GM23338 (cell line): ENCODE results near the gene TMEM62. TPM values are rescaled to one million over a fixed set of nuclear protein-coding genes. Genes with fewer than 3 reads are reported as not detected.

Source experiments
- ATAC-seq: fragments of 200-7000 bp; cut with Tn5 transposase; 3 replicates; pipeline ENCODE4 v1.9.1; 2020
- DNase-seq: peaks from one replicate; pipeline ENCODE4 v3.0.0-alpha.2; 2015; ENCODE audit warnings: low spot score
- H2AFZ ChIP-seq: fragments of 200-600 bp; sonication (generic); 2 replicates; pipeline ENCODE4 v1.8.0; 2016; ENCODE audit warnings: antibody characterized with exemption, mild to moderate bottlenecking, moderate library complexity
- H3F3A ChIP-seq: fragments of 200-600 bp; sonication (generic); replicated peaks from 2 replicates; pipeline ENCODE4 v1.8.0; 2017; ENCODE audit warnings: antibody characterized with exemption, mixed run types, low read depth
- H3K27ac ChIP-seq: fragments of 200-600 bp; sonication (generic); 2 replicates; pipeline ENCODE4 v1.6.1; 2016; ENCODE audit warnings: low read depth
- H3K27me3 ChIP-seq: fragments of 200-600 bp; sonication (generic); 2 replicates; pipeline ENCODE4 v1.8.0; 2016; ENCODE audit warnings: mild to moderate bottlenecking, mixed run types, moderate library complexity; ENCODE audit not compliant: insufficient read depth
- H3K36me3 ChIP-seq: fragments of 200-600 bp; sonication (generic); 2 replicates; pipeline ENCODE4 v1.8.0; 2016; ENCODE audit warnings: mild to moderate bottlenecking; ENCODE audit not compliant: insufficient read depth
- H3K4me1 ChIP-seq: fragments of 200-600 bp; sonication (generic); 2 replicates; pipeline ENCODE4 v1.8.0; 2016; ENCODE audit warnings: mild to moderate bottlenecking, moderate library complexity; ENCODE audit not compliant: insufficient read depth
- H3K4me2 ChIP-seq: fragments of 200-600 bp; sonication (generic); 2 replicates; pipeline ENCODE4 v1.7.1; 2017; ENCODE audit warnings: mixed run types
- H3K4me3 ChIP-seq: fragments of 200-600 bp; sonication (generic); 2 replicates; pipeline ENCODE4 v1.6.1; 2016; ENCODE audit warnings: mixed run types
- H3K79me2 ChIP-seq: fragments of 200-600 bp; sonication (generic); replicated peaks from 2 replicates; pipeline ENCODE4 v1.8.0; 2017; ENCODE audit warnings: mild to moderate bottlenecking; ENCODE audit not compliant: insufficient read depth
- H3K9me2 ChIP-seq: fragments of 200-600 bp; sonication (generic); 2 replicates; pipeline ENCODE4 v1.8.0; 2017; ENCODE audit not compliant: insufficient read depth
- H4K20me1 ChIP-seq: fragments of 200-600 bp; sonication (generic); replicated peaks from 2 replicates; pipeline ENCODE4 v1.8.0; 2017; ENCODE audit warnings: mild to moderate bottlenecking; ENCODE audit not compliant: insufficient read depth
- H3K27ac Mint-ChIP-seq: 2 replicates; pipeline ENCODE4 v1.8.0; 2020; ENCODE audit warnings: inconsistent platforms, mild to moderate bottlenecking, moderate library complexity, mixed read lengths
- H3K27me3 Mint-ChIP-seq: 3 replicates; pipeline ENCODE4 v1.8.0; 2022; ENCODE audit warnings: low read depth, mild to moderate bottlenecking, moderate library complexity, mixed read lengths, inconsistent platforms; ENCODE audit not compliant: insufficient read depth, poor library complexity
- H3K36me3 Mint-ChIP-seq: 3 replicates; pipeline ENCODE4 v1.8.0; 2021; ENCODE audit warnings: low read depth, mild to moderate bottlenecking, inconsistent platforms, moderate library complexity, mixed read lengths
- H3K4me1 Mint-ChIP-seq: 3 replicates; pipeline ENCODE4 v1.8.0; 2020; ENCODE audit warnings: mild to moderate bottlenecking, inconsistent platforms, mixed read lengths
- H3K4me3 Mint-ChIP-seq: 3 replicates; pipeline ENCODE4 v1.8.0; 2021; ENCODE audit warnings: moderate library complexity, mild to moderate bottlenecking, inconsistent platforms, mixed read lengths
- H3K9me3 Mint-ChIP-seq: 3 replicates; pipeline ENCODE4 v1.8.0; 2020; ENCODE audit warnings: moderate library complexity, mild to moderate bottlenecking, inconsistent platforms, mixed read lengths
- CREB1 ChIP-seq: fragments of 250-450 bp; sonication (Bioruptor Pico); IDR thresholded peaks from 2 replicates; pipeline ENCODE4 v1.5.0; 2020; ENCODE audit warnings: low read depth, mild to moderate bottlenecking, moderate library complexity
- CTCF ChIP-seq, 2 experiments: fragments of 200-600 bp in 1 of 2; sonication (generic) in 1 of 2; conservative IDR thresholded peaks; 2 replicates each; pipeline versions ENCODE4 v1.5.1 to v1.6.1; 2016 to 2017; ENCODE audit warnings: antibody characterized with exemption in 2 of 2, low read depth in 2 of 2, mild to moderate bottlenecking in 2 of 2, moderate library complexity in 1 of 2
- EZH2 ChIP-seq: fragments of 200-600 bp; sonication (generic); IDR thresholded peaks from one replicate; pipeline ENCODE4 v1.8.0; 2017; ENCODE audit warnings: antibody characterized with exemption, mild to moderate bottlenecking, low read depth; ENCODE audit not compliant: unreplicated experiment
- JUNB ChIP-seq: IDR thresholded peaks from one replicate; pipeline ENCODE4 v1.6.1; 2016; ENCODE audit warnings: antibody characterized with exemption; ENCODE audit not compliant: unreplicated experiment
- POLR2AphosphoS5 ChIP-seq: IDR thresholded peaks from 2 replicates; pipeline ENCODE4 v1.6.1; 2016; ENCODE audit warnings: antibody characterized with exemption, low read depth
- REST ChIP-seq: IDR thresholded peaks from one replicate; pipeline ENCODE4 v1.6.1; 2018; ENCODE audit warnings: antibody characterized with exemption; ENCODE audit not compliant: unreplicated experiment
- STAT1 ChIP-seq: IDR thresholded peaks from one replicate; pipeline ENCODE4 v1.6.1; 2016; ENCODE audit warnings: antibody characterized with exemption; ENCODE audit not compliant: unreplicated experiment
- ZNF114 ChIP-seq: fragments of 250-450 bp; sonication (Bioruptor Pico); IDR thresholded peaks from 2 replicates; pipeline ENCODE4 v1.5.0; 2020; ENCODE audit warnings: mild to moderate bottlenecking, moderate library complexity
- polyA plus RNA-seq: library from polyadenylated mRNA; unstranded; fragments of >200 nt; fragmentation: Nextera tagmentation; extraction: Ambion mirVana; gene quantifications from 2 replicates; pipeline ENCODE4 v1.2.1, GENCODE V29; 2016
- total RNA-seq: library from RNA; depleted of rRNA; stranded (reverse); fragments of >200 nt; shearing (Covaris generic); gene quantifications from 2 replicates; pipeline ENCODE4 v1.2.3, GENCODE V29; 2014
- TF ChIP-seq, protein P1 (sequence below): fragments of 250-450 bp; sonication (Bioruptor Pico); IDR thresholded peaks from 2 replicates; pipeline ENCODE4 v1.5.0; 2020; ENCODE audit warnings: mild to moderate bottlenecking, moderate library complexity

TMEM62 gene
- total and polyA plus RNA-seq, 2 experiments from 2014 or later: 3.4 to 14.3 TPM

DNA sequence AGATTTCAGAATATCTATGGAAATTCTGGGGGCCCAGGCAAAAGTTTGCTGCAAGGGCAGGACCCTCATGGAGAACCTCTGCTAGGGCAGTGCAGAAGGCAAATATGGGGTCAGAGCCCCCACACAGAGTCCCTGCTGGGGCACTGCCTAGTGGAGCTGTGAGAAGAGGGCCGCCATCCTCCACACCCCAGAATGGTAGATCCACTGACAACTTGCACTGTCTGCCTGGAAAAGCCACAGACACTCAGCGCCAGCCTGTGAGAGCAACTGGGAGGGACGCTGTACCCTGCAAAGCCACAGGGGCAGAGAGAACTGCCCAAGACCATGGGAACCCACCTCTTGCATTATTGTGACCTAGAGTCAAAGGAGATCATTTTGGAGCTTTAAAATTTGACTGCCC lies 65.6 kb downstream of the TMEM62 start:
- no peak for DNase-seq
- Mint-ChIP-seq H3K36me3 (peaks cover 16% of the 10 kb centered on the region), H3K27me3 (no peaks in the 10 kb centered on the region), H3K4me1 (no peaks in the 10 kb centered on the region; the same call in 2 of the 3 replicates), H3K4me3 (no peak overlapping the region), H3K9me3 (peaks cover 7% of the 10 kb centered on the region; the same call in 2 of the 3 replicates), H3K27ac (no peak overlapping the region)
- no peak for TF ChIP-seq ZNF114 (CRISPR knock-in tag)
- no peak for TF ChIP-seq JUNB
- no peak for TF ChIP-seq CREB1 (CRISPR knock-in tag)
- no peak for TF ChIP-seq STAT1
- no peak for TF ChIP-seq REST
- TF ChIP-seq POLR2AphosphoS5: no peak
- no peak for TF ChIP-seq CTCF (conservative IDR thresholded peaks at IDR 0.05; ENCODE audit: low read depth in 2 of 2)
- TF ChIP-seq EZH2: no peak
- TF ChIP-seq, protein P1, sequence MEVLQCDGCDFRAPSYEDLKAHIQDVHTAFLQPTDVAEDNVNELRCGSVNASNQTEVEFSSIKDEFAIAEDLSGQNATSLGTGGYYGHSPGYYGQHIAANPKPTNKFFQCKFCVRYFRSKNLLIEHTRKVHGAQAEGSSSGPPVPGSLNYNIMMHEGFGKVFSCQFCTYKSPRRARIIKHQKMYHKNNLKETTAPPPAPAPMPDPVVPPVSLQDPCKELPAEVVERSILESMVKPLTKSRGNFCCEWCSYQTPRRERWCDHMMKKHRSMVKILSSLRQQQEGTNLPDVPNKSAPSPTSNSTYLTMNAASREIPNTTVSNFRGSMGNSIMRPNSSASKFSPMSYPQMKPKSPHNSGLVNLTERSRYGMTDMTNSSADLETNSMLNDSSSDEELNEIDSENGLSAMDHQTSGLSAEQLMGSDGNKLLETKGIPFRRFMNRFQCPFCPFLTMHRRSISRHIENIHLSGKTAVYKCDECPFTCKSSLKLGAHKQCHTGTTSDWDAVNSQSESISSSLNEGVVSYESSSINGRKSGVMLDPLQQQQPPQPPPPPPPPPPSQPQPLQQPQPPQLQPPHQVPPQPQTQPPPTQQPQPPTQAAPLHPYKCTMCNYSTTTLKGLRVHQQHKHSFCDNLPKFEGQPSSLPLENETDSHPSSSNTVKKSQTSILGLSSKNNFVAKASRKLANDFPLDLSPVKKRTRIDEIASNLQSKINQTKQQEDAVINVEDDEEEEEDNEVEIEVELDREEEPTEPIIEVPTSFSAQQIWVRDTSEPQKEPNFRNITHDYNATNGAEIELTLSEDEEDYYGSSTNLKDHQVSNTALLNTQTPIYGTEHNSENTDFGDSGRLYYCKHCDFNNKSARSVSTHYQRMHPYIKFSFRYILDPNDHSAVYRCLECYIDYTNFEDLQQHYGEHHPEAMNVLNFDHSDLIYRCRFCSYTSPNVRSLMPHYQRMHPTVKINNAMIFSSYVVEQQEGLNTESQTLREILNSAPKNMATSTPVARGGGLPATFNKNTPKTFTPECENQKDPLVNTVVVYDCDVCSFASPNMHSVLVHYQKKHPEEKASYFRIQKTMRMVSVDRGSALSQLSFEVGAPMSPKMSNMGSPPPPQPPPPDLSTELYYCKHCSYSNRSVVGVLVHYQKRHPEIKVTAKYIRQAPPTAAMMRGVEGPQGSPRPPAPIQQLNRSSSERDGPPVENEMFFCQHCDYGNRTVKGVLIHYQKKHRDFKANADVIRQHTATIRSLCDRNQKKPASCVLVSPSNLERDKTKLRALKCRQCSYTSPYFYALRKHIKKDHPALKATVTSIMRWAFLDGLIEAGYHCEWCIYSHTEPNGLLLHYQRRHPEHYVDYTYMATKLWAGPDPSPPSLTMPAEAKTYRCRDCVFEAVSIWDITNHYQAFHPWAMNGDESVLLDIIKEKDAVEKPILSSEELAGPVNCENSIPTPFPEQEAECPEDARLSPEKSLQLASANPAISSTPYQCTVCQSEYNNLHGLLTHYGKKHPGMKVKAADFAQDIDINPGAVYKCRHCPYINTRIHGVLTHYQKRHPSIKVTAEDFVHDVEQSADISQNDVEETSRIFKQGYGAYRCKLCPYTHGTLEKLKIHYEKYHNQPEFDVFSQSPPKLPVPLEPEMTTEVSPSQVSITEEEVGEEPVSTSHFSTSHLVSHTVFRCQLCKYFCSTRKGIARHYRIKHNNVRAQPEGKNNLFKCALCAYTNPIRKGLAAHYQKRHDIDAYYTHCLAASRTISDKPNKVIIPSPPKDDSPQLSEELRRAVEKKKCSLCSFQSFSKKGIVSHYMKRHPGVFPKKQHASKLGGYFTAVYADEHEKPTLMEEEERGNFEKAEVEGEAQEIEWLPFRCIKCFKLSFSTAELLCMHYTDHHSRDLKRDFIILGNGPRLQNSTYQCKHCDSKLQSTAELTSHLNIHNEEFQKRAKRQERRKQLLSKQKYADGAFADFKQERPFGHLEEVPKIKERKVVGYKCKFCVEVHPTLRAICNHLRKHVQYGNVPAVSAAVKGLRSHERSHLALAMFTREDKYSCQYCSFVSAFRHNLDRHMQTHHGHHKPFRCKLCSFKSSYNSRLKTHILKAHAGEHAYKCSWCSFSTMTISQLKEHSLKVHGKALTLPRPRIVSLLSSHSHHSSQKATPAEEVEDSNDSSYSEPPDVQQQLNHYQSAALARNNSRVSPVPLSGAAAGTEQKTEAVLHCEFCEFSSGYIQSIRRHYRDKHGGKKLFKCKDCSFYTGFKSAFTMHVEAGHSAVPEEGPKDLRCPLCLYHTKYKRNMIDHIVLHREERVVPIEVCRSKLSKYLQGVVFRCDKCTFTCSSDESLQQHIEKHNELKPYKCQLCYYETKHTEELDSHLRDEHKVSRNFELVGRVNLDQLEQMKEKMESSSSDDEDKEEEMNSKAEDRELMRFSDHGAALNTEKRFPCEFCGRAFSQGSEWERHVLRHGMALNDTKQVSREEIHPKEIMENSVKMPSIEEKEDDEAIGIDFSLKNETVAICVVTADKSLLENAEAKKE: no peak
- Histone ChIP-seq H3F3A (no peaks in the 10 kb centered on the region), H4K20me1 (no peaks in the 10 kb centered on the region), H3K9me2 (no peaks in the 10 kb centered on the region), H3K36me3 (0 out of 2 replicates have a peak, but pooled peaks cover 3% of the 10 kb centered on the region), H3K27me3 (no peaks in the 10 kb centered on the region), H3K4me2 (no peak overlapping the region), H3K4me3 (no peak overlapping the region), H3K79me2 (no peaks in the 10 kb centered on the region), H3K27ac (no peak overlapping the region), H2AFZ (no peak overlapping the region), H3K4me1 (no peaks in the 10 kb centered on the region)
- ATAC-seq: no peak
